ENCODE data around the gene SETD2.

GRCh38 chr3:46979958-46980497 is 183.9 kb downstream of the SETD2 start:
- TF ChIP-seq, protein P1, sequence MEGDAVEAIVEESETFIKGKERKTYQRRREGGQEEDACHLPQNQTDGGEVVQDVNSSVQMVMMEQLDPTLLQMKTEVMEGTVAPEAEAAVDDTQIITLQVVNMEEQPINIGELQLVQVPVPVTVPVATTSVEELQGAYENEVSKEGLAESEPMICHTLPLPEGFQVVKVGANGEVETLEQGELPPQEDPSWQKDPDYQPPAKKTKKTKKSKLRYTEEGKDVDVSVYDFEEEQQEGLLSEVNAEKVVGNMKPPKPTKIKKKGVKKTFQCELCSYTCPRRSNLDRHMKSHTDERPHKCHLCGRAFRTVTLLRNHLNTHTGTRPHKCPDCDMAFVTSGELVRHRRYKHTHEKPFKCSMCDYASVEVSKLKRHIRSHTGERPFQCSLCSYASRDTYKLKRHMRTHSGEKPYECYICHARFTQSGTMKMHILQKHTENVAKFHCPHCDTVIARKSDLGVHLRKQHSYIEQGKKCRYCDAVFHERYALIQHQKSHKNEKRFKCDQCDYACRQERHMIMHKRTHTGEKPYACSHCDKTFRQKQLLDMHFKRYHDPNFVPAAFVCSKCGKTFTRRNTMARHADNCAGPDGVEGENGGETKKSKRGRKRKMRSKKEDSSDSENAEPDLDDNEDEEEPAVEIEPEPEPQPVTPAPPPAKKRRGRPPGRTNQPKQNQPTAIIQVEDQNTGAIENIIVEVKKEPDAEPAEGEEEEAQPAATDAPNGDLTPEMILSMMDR (IDR thresholded peaks at IDR 0.05; ENCODE audit: low read depth, low read length, poor library complexity, severe bottlenecking): no peak
- TF ChIP-seq EZH2phosphoT487 (IDR thresholded peaks at IDR 0.05; ENCODE audit: borderline replicate concordance, low read length): no peak

Measured in DOHH2 (cell line).